Activated CD4-positive, alpha-beta memory T cell treated with anti-CD3 and anti-CD28 coated beads for 36 hours (primary cell): ENCODE results near the gene MLEC. TPM values are rescaled to one million over a fixed set of nuclear protein-coding genes. Genes with fewer than 3 reads are reported as not detected.

Source experiments
- total RNA-seq, 2 experiments: library from RNA; stranded (reverse); gene quantifications; one replicate each; pipeline ENCODE4 v1.2.3, GENCODE V29; 2021

The MLEC gene
- total RNA-seq, 2 experiments from 2014 or later, result 92.9 to 93.7 TPM

Other genes with a start within 250 kb of the MLEC start
- 100 to 1,000 TPM; 474 to 478 TPM for gene COX6A1, start 249.0 kb upstream of the MLEC start, total RNA-seq
- 10 to 100 TPM; 32.2 to 34.6 TPM for gene TRIAP1, start 240.8 kb upstream of the MLEC start, total RNA-seq
- gene GATC, start 240.7 kb upstream of the MLEC start, total RNA-seq, result 10 to 100 TPM; 35.1 to 37.1 TPM
- 100 to 1,000 TPM; 218 to 221 TPM for gene SRSF9, start 217.4 kb upstream of the MLEC start, total RNA-seq
- gene DYNLL1, start 191.0 kb upstream of the MLEC start, total RNA-seq, result 100 to 1,000 TPM; 176 to 184 TPM
- 10 to 100 TPM; 30.1 to 31.6 TPM for gene COQ5, start 158.0 kb upstream of the MLEC start, total RNA-seq
- 100 to 1,000 TPM; 188 to 210 TPM for gene RNF10, start 152.8 kb upstream of the MLEC start, total RNA-seq
- 10 to 100 TPM; 54.1 to 55.7 TPM for gene POP5, start 105.7 kb upstream of the MLEC start, total RNA-seq
- gene CABP1, start 46.5 kb upstream of the MLEC start, total RNA-seq, result under 1 TPM; 0.24 to 0.29 TPM
- gene UNC119B, start 23.3 kb downstream of the MLEC start, total RNA-seq, result 10 to 100 TPM; 28.2 to 31.3 TPM
- gene ACADS, start 38.7 kb downstream of the MLEC start, total RNA-seq, result 10 to 100 TPM; 15.6 to 16.6 TPM
- gene SPPL3, start 217.2 kb downstream of the MLEC start, total RNA-seq, result 10 to 100 TPM; 24.3 to 26.7 TPM